ENCODE data around the gene GOLT1A. TPM values are rescaled to one million over a fixed set of nuclear protein-coding genes. Genes with fewer than 3 reads are reported as not detected.

Gene GOLT1A
- polyA plus RNA-seq, 2 of the 4 experiments (the other 2 are of a cell fraction): 1.8 to 6.4 TPM

- no peak overlapping the region for H3K4me3 ChIP-seq
- ChIA-PET CTCF (interaction anchor here (1.3 to 39.0 kb wide), 12 partner anchors 8 to 247 kb away, joined by 4 to 840 read pairs (median 16); partner anchors contain the start of genes GOLT1A and PLEKHA6), POLR2A (no interaction called here)
- TF ChIP-seq NPAS2 (CRISPR knock-in tag; IDR thresholded peaks at IDR 0.05; ENCODE audit: borderline replicate concordance) (no peak), POLR2A (IDR thresholded peaks at IDR 0.05; ENCODE audit: low read length) (0 out of 2 replicates have a peak, but pooled peaks have one; percentile 6)
- peak overlapping the region; percentile 12 to 64; a peak in 3 of 6 replicates for H3K27ac ChIP-seq
- ATAC-seq (no peak), FAIRE-seq (no peak), DNase-seq (ENCODE audit: low read depth in 1 of 2, low spot score in 1 of 2) (no peak)
- 83% methylated on average over 5 of the region's 5 CpGs for WGBS (ENCODE audit: missing lambda C conversion rate)
- H3K4me1 ChIP-seq: peaks cover 35% of the 10 kb centered on the region
- H3K4me2 ChIP-seq: no peak overlapping the region
- no peaks in the 10 kb centered on the region for H3K9me3 ChIP-seq
Observed at GRCh38 chr1:204255966-204256365, 42.2 kb upstream of the GOLT1A start.

- no peaks in the 10 kb centered on the region for H3K9me3 ChIP-seq
- FAIRE-seq (no peak), DNase-seq (ENCODE audit: low read depth in 1 of 2, low spot score in 1 of 2) (no peak), ATAC-seq (no peak)
- ChIA-PET POLR2A (no interaction called here), CTCF (interaction anchor here (1.0 to 39.0 kb wide), 15 partner anchors 10 to 239 kb away, joined by 3 to 840 read pairs (median 5); partner anchors contain the start of genes GOLT1A, PIK3C2B and PLEKHA6)
- H3K4me2 ChIP-seq: no peak overlapping the region
- 87% methylated on average over 5 of the region's 5 CpGs for WGBS (ENCODE audit: missing lambda C conversion rate)
- no peak overlapping the region for H3K4me3 ChIP-seq
- H3K27ac ChIP-seq: peak overlapping the region in 1 of 2 experiments; percentile 23; a peak in 1 of 6 replicates
- H3K4me1 ChIP-seq: peaks cover 35% of the 10 kb centered on the region
- TF ChIP-seq JUN (IDR thresholded peaks at IDR 0.05) (no peak), JUNB (IDR thresholded peaks at IDR 0.05) (no peak)
Observed at GRCh38 chr1:204255225-204255624, 41.4 kb upstream of the GOLT1A start.

GRCh38 chr1:204254031-204254661, 40.4 kb upstream of the GOLT1A start:
- WGBS (ENCODE audit: missing lambda C conversion rate): 44% methylated on average over 7 of the region's 7 CpGs
- H3K4me2 ChIP-seq: peak overlapping the region; percentile 54
- no peak overlapping the region for H3K4me3 ChIP-seq
- CTCF ChIA-PET: interaction anchor here (1.0 to 39.0 kb wide), 16 partner anchors 10 to 249 kb away, joined by 3 to 840 read pairs (median 5); partner anchors contain the start of genes GOLT1A, PIK3C2B and PLEKHA6
- POLR2A ChIA-PET: no interaction called here
- DNase-seq (ENCODE audit: low read depth in 1 of 2, low spot score in 1 of 2) (peak in 1 of 2 experiments; percentile 61), FAIRE-seq (no peak), ATAC-seq (peak; percentile 22 to 41; a peak in 3 of 6 replicates)
- no peaks in the 10 kb centered on the region for H3K9me3 ChIP-seq
- H3K4me1 ChIP-seq: peaks cover 35% of the 10 kb centered on the region
- H3K27ac ChIP-seq: peak overlapping the region; percentile 61 to 80; a peak in 5 of 6 replicates
- TF ChIP-seq EHMT2 (IDR thresholded peaks at IDR 0.05; ENCODE audit: low read depth) (no peak), USF2 (IDR thresholded peaks at IDR 0.05) (peak; percentile 43; the same call in 1 of the 2 replicates), KDM1A (IDR thresholded peaks at IDR 0.05; ENCODE audit: low read depth) (peak; percentile 85), NPAS2 (CRISPR knock-in tag; IDR thresholded peaks at IDR 0.05; ENCODE audit: borderline replicate concordance) (no peak), TFCP2L1 (CRISPR knock-in tag; IDR thresholded peaks at IDR 0.05) (no peak), ZFP36 (IDR thresholded peaks at IDR 0.05; ENCODE audit: borderline replicate concordance, partially characterized antibody) (peak; percentile 77), MAX (IDR thresholded peaks at IDR 0.05) (no peak), HDAC2 (IDR thresholded peaks at IDR 0.05) (peak; percentile 75; the same call in 1 of the 2 replicates), JUN (IDR thresholded peaks at IDR 0.05) (0 out of 5 replicates have a peak, but pooled peaks of 1 of the 2 experiments have one; percentile 21), MAFK (IDR thresholded peaks at IDR 0.05; ENCODE audit: partially characterized antibody) (no peak), HOXB5 (CRISPR knock-in tag; IDR thresholded peaks at IDR 0.05) (no peak), NFE2L2 (conservative IDR thresholded peaks at IDR 0.05; ENCODE audit: low read length) (no peak), SREBF2 (IDR thresholded peaks at IDR 0.05) (no peak), ZSCAN20 (CRISPR knock-in tag; IDR thresholded peaks at IDR 0.05) (no peak), POLR2A (IDR thresholded peaks at IDR 0.05; ENCODE audit: low read length) (no peak), RCOR1 (IDR thresholded peaks at IDR 0.05; ENCODE audit: low read depth, low read length) (no peak), CEBPB (IDR thresholded peaks at IDR 0.05) (peak; percentile 84 to 86), NR3C1 (IDR thresholded peaks at IDR 0.05) (no peak), MAZ (IDR thresholded peaks at IDR 0.05; ENCODE audit: borderline replicate concordance, low read depth, low read length) (no peak), HES2 (IDR thresholded peaks at IDR 0.05) (peak; percentile 31; the same call in 1 of the 2 replicates), CTCF (IDR thresholded peaks at IDR 0.05) (no peak)

Data from A549 (cell line).